HCT116 (cell line): ENCODE results near the gene MIEN1. TPM values are rescaled to one million over a fixed set of nuclear protein-coding genes. Genes with fewer than 3 reads are reported as not detected.

Experiments used
- ATAC-seq: fragments of 200-7000 bp; cut with Tn5 transposase; 2 replicates; pipeline ENCODE4 v1.9.1; 2020; ENCODE audit warnings: mild to moderate bottlenecking, moderate library complexity
- BruUV-seq: library from RNA; stranded (reverse); fragments of 400-500 nt; replicated peaks from 2 replicates; lab custom pipeline; 2021; lab: Mats Ljungman, UMichigan
- CTCF ChIA-PET: fragments of 300-600 bp; sonication (Branson Sonifier 250); formaldehyde crosslinking; loops from one replicate; lab custom pipeline; 2021; ENCODE audit warnings: antibody characterized with exemption; lab: Charles Lee
- POLR2A ChIA-PET: fragments of 300-600, 350-600 bp; sonication (Branson Sonifier 250); formaldehyde crosslinking; loops from one replicate; lab custom pipeline; 2021; ENCODE audit warnings: antibody characterized with exemption; lab: Charles Lee
- RAD21 ChIA-PET, 2 experiments: fragments of 300-600 bp; sonication (Branson Sonifier 250); formaldehyde crosslinking; loops; one replicate each; lab custom pipeline; 2023; ENCODE audit warnings: low total read pairs in 2 of 2; ENCODE audit not compliant: uncharacterized antibody in 2 of 2, unreplicated experiment in 2 of 2, low non-redundant PET in 1 of 2; lab: Charles Lee
- DNase-seq: peaks from one replicate; pipeline ENCODE4 v3.0.0-alpha.2; 2010; ENCODE audit warnings: low read depth, low spot score
- H2AFZ ChIP-seq: fragments of 200-600 bp; shearing (Covaris generic), sonication (generic); 2 replicates; pipeline ENCODE4 v1.6.1; 2017; ENCODE audit warnings: low read depth, mixed run types, mixed read lengths, antibody characterized with exemption, low read length; ENCODE audit not compliant: poor library complexity, severe bottlenecking
- H3K27ac ChIP-seq: 2 replicates; pipeline ENCODE4 v1.5.1; 2012; ENCODE audit warnings: low read depth, low read length
- H3K27me3 ChIP-seq: fragments of 200-600 bp; sonication (generic); 2 replicates; pipeline ENCODE4 v1.6.1; 2016; ENCODE audit warnings: mixed run types, low read length, mixed read lengths; ENCODE audit not compliant: insufficient read depth
- H3K36me3 ChIP-seq, 2 experiments: fragments of 200-500 bp in 1 of 2; fragments of 200-600 bp in 1 of 2; sonication (Bioruptor generic) in 1 of 2; sonication (generic) in 1 of 2; 2 replicates each; pipeline versions ENCODE4 v1.5.1 to v1.6.1; 2014 to 2016; ENCODE audit warnings: low read length in 2 of 2, inconsistent platforms in 1 of 2, mixed read lengths in 1 of 2, mixed run types in 1 of 2; ENCODE audit not compliant: insufficient read depth in 2 of 2, control insufficient read depth in 1 of 2
- H3K4me1 ChIP-seq, 2 experiments: fragments of 200-600 bp in 1 of 2; sonication (generic) in 1 of 2; 2 replicates each; pipeline versions ENCODE4 v1.5.1 to v1.6.1; 2012 to 2017; ENCODE audit warnings: low read length in 2 of 2, inconsistent platforms in 1 of 2, mild to moderate bottlenecking in 1 of 2, mixed read lengths in 1 of 2, mixed run types in 1 of 2, moderate library complexity in 1 of 2; ENCODE audit not compliant: insufficient read depth in 2 of 2, control insufficient read depth in 1 of 2
- H3K4me2 ChIP-seq: fragments of 200-600 bp; sonication (generic); 2 replicates; pipeline ENCODE4 v1.6.1; 2017; ENCODE audit warnings: mixed run types, low read length, mixed read lengths
- H3K4me3 ChIP-seq, 2 experiments: fragments of 200-600 bp in 1 of 2; sonication (generic) in 1 of 2; replicated peaks in 1 of 2; 2 replicates each; pipeline ENCODE4 v1.5.1; 2011 to 2016; ENCODE audit warnings: low read length in 2 of 2, control low read depth in 1 of 2, low read depth in 1 of 2, mild to moderate bottlenecking in 1 of 2, mixed read lengths in 1 of 2, mixed run types in 1 of 2
- H3K79me2 ChIP-seq: fragments of 200-600 bp; sonication (generic); 2 replicates; pipeline ENCODE4 v1.6.1; 2017; ENCODE audit warnings: mild to moderate bottlenecking, mixed run types, low read length, moderate library complexity, mixed read lengths; ENCODE audit not compliant: insufficient read depth
- H3K9ac ChIP-seq: fragments of 200-600 bp; sonication (generic); 2 replicates; pipeline ENCODE4 v1.6.1; 2016; ENCODE audit warnings: low read length, mixed read lengths
- H3K9me2 ChIP-seq: fragments of 200-600 bp; sonication (generic), shearing (Covaris generic); 2 replicates; pipeline ENCODE4 v1.6.1; 2017; ENCODE audit warnings: mixed run types, mild to moderate bottlenecking, moderate library complexity; ENCODE audit not compliant: insufficient read depth
- H3K9me3 ChIP-seq, 2 experiments: fragments of 200-500 bp in 1 of 2; fragments of 200-600 bp in 1 of 2; sonication (Bioruptor generic) in 1 of 2; sonication (generic) in 1 of 2; 2 replicates each; pipeline ENCODE4 v1.6.1; 2014 to 2017; ENCODE audit warnings: low read length in 2 of 2, mixed read lengths in 2 of 2, inconsistent platforms in 1 of 2, low read depth in 1 of 2, mild to moderate bottlenecking in 1 of 2, mixed run types in 1 of 2, moderate library complexity in 1 of 2; ENCODE audit not compliant: control insufficient read depth in 1 of 2, insufficient read depth in 1 of 2
- H4K20me1 ChIP-seq: fragments of 200-600 bp; sonication (generic), shearing (Covaris generic); 2 replicates; pipeline ENCODE4 v1.6.1; 2017; ENCODE audit warnings: mixed run types, mild to moderate bottlenecking, moderate library complexity; ENCODE audit not compliant: insufficient read depth
- CBX3 ChIP-seq: IDR thresholded peaks from 2 replicates; pipeline ENCODE4 v1.6.1; 2012; ENCODE audit warnings: low read depth
- EGR1 ChIP-seq: IDR thresholded peaks from 2 replicates; pipeline ENCODE4 v1.6.1; 2012; ENCODE audit warnings: low read depth
- EZH2 ChIP-seq: fragments of 200-600 bp; sonication (generic); IDR thresholded peaks from 2 replicates; pipeline ENCODE4 v1.6.1; 2017; ENCODE audit warnings: antibody characterized with exemption, mixed run types
- POLR2AphosphoS5 ChIP-seq: IDR thresholded peaks from 2 replicates; pipeline ENCODE4 v1.6.1; 2011; ENCODE audit warnings: mild to moderate bottlenecking, low read depth, low read length, moderate library complexity
- intact Hi-C: fragments of 100-400 bp; cut with micrococcal nuclease; formaldehyde crosslinking; loops from 2 replicates; pipeline ENCODE4 v1.10.0; 2022
- total RNA-seq: library from RNA; stranded (reverse); gene quantifications from one replicate; pipeline ENCODE4 v1.2.1, GENCODE V29; 2021; ENCODE audit not compliant: unreplicated experiment
- TF ChIP-seq, protein P1 (sequence below): IDR thresholded peaks from 2 replicates; pipeline ENCODE4 v1.6.1; 2012; ENCODE audit warnings: low read depth

Gene MIEN1
- total RNA-seq, 1 experiment from 2014 or later, result 73.9 TPM

GRCh38 chr17:39709319-39709997 is 20.9 kb downstream of the MIEN1 start (continued):
- TF ChIP-seq, protein P1, sequence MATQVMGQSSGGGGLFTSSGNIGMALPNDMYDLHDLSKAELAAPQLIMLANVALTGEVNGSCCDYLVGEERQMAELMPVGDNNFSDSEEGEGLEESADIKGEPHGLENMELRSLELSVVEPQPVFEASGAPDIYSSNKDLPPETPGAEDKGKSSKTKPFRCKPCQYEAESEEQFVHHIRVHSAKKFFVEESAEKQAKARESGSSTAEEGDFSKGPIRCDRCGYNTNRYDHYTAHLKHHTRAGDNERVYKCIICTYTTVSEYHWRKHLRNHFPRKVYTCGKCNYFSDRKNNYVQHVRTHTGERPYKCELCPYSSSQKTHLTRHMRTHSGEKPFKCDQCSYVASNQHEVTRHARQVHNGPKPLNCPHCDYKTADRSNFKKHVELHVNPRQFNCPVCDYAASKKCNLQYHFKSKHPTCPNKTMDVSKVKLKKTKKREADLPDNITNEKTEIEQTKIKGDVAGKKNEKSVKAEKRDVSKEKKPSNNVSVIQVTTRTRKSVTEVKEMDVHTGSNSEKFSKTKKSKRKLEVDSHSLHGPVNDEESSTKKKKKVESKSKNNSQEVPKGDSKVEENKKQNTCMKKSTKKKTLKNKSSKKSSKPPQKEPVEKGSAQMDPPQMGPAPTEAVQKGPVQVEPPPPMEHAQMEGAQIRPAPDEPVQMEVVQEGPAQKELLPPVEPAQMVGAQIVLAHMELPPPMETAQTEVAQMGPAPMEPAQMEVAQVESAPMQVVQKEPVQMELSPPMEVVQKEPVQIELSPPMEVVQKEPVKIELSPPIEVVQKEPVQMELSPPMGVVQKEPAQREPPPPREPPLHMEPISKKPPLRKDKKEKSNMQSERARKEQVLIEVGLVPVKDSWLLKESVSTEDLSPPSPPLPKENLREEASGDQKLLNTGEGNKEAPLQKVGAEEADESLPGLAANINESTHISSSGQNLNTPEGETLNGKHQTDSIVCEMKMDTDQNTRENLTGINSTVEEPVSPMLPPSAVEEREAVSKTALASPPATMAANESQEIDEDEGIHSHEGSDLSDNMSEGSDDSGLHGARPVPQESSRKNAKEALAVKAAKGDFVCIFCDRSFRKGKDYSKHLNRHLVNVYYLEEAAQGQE, result no peak

- no peak for TF ChIP-seq POLR2AphosphoS5
- no peak for TF ChIP-seq EZH2
- no peak for TF ChIP-seq EGR1
- no peak for TF ChIP-seq CBX3
- intact Hi-C loops, result no loop called here
- H4K20me1 ChIP-seq, result no peaks in the 10 kb centered on the region
Observed at GRCh38 chr17:39706921-39707337, 23.4 kb downstream of the MIEN1 start.

More at GRCh38 chr17:39706921-39707337, 23.4 kb downstream of the MIEN1 start:
- DNase-seq, result no peak
- ChIA-PET POLR2A (no interaction called here), RAD21 (no interaction called here), CTCF (no interaction called here)
- Histone ChIP-seq H3K9ac (no peak overlapping the region), H3K4me2 (no peak overlapping the region), H3K27ac (no peak overlapping the region), H3K4me3 (no peak overlapping the region), H3K9me3 (no peaks in the 10 kb centered on the region), H3K36me3 (peaks cover 4 to 21% of the 10 kb centered on the region in 2 experiments; a peak in 2 of 4 replicates), H3K27me3 (no peaks in the 10 kb centered on the region), H3K9me2 (no peaks in the 10 kb centered on the region), H2AFZ (no peak overlapping the region), H3K4me1 (peaks cover 29 to 41% of the 10 kb centered on the region in 2 experiments), H3K79me2 (peaks cover 44% of the 10 kb centered on the region)
- BruUV-seq, result no TSS peak
- ATAC-seq, result no peak
